CD4-positive, alpha-beta T cell treated with Interleukin-17A for 1 hour (primary cell): Measurements from ENCODE around the gene SLC10A7.

Experiments
- DNase-seq: peaks from one replicate; pipeline ENCODE4 v3.0.0-alpha.2; 2020

Gene SLC10A7, protein sequence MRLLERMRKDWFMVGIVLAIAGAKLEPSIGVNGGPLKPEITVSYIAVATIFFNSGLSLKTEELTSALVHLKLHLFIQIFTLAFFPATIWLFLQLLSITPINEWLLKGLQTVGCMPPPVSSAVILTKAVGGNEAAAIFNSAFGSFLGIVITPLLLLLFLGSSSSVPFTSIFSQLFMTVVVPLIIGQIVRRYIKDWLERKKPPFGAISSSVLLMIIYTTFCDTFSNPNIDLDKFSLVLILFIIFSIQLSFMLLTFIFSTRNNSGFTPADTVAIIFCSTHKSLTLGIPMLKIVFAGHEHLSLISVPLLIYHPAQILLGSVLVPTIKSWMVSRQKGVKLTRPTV

DNA sequence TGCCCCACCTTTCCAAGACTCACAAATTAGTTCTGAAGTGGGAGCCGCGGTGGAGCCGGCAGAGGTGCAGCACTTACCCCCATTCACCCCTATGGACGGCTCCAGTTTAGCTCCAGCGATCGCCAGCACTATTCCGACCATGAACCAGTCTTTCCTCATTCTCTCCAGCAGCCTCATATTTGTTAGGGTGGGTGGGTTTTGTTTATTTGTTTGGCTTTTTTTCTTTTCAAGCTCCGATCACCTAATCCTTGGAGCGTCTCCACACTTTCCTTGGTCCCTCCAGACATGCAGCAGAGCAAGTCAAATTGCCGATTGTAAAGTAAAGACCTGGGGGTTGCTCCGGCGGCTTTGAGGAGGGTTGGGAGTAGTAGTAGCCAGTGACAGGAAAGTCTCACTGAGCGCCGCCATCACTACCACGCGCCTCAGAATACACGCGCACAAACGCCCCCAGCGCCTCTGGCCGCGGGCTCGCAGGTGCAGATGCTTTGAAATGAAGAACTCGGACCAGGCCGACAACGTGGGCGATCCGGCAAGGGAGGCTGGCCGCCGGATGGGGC, at the start of gene SLC10A7:
TSS of gene SLC10A7 (minus strand) at position 400 of the 557 bp plus-strand sequence. CDS start at position 177, 223 bp downstream.
- DNase-seq: peak; percentile 74

DNA sequence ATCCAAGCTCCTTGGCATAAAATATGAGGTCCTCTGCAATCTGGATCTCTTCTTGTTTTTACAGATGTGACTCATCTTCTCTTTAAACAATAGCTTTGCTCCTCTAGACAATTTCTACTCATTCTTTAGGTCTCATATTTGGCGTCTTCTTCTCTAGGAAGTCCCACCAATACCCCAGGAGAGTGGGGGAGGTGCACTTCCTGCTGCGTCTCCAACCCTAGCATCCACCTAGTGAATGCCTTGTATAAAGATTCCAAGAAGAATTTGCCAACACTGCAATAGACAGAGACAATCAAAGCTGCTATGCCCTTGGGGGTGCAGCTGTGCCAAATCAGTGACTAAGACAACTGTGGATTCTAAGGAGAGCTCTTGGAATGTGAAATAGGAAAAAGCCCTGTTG, 45.7 kb upstream of the SLC10A7 start:
- no peak for DNase-seq

DNA sequence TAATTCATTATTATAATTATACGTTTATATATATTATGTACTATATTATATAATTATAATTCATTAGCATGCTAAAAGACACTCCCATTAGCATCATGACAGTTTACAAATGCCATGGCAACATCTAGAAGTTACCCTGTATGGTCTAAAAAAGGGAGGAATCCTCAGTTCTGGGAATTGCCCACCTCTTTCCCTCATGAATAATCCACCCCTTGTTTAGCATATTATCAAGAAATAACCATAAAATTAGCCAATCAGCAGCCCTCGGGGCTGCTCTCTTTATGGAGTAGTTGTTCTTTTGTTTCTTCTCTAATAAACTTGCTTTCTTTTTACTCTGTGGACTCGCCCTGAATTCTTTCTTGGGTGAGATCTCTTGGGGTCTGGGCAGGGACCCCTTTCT, 42.8 kb upstream of the SLC10A7 start:
- DNase-seq: no peak

DNA sequence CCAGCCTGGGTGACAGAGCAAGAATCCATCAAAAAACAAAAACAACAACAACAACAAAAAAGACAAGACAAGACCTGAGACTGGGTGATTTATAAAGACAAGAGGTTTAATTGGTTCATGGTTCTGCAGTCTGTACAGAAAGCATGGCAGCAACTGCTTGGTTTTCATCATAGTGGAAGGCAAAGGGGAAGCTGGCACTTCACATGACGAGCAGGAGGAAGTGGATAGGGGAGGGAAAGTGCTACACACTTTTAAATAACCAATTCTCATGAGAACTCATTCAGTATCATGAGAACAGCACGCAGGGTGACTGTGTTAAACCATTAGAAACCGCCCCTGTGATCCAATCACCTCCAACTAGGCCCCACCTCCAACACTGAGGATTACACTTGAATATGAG, 28.4 kb upstream of the SLC10A7 start:
- no peak for DNase-seq

DNA sequence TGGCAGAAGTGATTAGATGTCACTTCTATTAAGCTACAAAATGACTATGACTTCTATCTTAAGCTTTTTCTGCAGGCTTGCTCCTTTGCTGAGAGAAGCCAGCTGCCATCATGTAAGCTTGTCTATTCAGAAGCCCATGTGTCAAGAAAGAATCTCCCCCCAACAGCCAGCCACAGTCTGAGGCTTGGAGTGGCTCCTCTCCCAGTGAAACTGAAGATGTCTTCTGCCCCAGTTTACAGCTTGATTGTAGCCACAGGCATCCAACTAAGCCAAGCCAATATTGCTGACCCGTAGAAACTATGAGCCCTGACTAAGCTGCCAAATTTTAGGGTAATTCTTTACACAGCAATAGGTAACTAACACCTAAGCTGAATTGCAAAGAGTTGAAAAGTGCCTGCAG, 26.7 kb upstream of the SLC10A7 start:
- no peak for DNase-seq

DNA sequence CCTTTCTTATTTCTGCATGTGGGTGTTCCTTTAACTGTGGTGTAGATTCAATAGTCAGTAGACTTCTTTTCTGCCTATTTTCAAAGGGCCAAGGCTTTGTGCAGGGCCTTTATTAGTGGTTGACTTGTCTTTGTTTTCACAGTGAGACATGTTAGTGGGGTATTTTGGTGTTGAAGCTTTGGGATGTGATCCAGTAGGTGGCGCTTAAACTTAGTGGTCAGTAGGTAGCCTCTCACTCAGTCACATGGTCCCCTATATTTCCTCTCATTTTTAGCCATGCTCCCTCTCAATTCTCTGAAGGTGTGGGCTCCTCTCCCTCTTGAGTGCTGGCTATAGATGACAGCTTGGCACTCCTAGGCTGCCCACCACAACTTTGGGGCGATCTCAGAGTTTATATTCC, 23.4 kb upstream of the SLC10A7 start:
- no peak for DNase-seq

DNA sequence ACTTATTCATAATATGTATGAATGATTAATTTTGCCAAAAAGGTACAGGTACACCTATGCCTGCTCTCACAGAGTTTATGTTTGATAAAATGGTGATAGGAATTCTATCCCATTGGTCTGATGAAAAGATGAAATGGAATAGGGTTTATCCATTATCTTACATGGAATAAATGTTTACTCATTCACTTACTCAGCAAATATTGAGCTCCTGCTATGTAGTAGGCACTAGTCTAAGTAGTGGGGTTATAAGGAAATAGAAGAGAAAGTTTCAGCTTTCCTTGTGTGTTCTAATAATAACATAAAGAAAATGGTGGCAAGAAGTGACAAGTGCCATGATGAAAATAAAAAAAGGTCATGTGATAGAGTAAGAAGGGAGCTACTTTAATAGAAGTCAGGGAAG, 12.4 kb upstream of the SLC10A7 start:
- no peak for DNase-seq

DNA sequence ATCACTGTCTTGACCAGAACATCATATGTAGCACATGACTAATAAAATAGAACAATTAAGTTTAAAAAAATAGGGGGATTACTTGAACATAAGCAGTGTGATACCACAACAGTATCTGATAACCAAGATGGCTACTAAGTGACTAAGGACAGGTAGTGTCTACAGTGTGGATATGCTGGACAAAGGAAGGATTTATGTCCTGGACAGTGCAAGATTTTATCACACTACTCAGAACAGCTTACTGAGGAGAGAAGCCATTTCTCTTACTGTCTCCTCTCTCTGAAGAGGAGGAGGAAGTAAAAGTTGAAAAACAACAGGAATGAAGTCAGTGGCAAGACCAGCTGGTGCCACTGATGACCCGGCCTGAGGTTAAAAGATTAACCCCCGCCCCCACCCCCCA, 4.0 kb upstream of the SLC10A7 start:
- DNase-seq: no peak

DNA sequence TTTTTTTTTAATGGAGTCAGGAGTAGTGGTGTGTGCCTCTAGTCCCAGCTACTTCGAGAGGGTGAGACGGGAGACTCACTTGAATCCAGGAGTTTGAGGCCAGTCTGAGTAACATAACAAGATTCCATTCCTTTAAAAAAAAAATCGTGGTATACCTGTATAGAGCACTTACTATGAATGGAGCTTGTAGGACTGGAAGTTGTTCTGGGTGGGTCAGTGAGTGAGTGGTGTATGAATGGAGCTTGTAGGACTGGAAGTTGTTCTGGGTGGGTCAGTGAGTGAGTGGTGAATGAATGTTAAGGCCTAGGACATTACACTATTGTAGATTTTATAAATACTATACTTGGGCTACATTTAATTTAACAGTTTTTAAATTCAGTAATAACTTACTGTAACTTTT, 2.9 kb upstream of the SLC10A7 start:
- no peak for DNase-seq

DNA sequence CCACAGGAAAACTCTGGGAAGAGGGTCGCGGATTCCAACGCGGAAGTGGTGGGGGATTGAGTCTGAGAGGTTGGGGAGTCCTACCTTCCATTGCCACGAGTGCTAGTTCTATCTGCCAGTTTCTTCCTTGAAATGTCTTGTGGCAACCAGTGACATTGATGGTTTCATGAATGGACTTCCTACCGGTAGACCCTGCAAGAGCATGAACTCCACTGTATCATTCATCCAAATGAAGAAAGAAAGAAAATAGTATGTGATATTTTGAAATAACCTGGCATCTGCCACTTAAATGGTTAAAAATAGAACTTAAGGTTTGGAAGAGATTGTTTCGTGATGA, 1.1 kb upstream of the SLC10A7 start:
- peak; percentile 35 for DNase-seq

DNA sequence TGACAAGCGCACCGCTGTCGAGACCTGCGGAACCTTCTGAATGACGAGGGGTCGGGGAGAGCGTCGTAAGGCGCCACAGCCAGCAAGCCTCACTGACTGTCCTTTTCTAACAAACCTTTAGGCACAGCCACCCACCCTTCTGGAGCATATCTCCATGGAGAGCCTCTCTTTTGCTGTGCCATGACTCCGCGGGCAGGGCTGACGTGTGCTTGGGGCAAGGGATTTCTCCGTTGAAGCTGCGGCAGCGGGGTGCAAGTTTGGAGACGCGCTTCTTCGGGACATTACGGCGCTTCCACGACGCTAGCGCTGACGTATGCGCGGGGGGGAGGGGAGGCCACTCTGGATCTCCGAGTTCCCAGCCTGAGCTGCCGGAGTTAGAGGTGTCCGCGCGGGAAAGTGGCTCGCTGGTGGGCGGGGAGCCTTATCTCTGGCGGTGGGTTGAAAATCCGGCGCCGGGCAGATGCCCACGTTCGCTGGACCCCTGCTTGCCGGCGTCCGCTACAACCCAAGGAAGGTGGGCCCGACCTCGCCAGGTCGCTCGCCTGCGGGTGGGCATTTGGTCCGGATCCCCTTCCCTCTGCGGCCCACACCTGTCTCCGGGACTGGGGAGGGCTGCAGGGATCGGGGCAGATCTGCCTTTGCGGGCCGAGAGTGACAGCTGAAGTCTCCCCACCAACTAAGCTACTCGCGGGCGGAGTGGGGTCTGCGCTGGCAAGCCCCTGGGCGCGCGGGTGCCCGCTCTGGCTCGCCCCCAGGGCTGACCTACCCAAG, 543 bp upstream of the SLC10A7 start:
- DNase-seq: peak; percentile 87

DNA sequence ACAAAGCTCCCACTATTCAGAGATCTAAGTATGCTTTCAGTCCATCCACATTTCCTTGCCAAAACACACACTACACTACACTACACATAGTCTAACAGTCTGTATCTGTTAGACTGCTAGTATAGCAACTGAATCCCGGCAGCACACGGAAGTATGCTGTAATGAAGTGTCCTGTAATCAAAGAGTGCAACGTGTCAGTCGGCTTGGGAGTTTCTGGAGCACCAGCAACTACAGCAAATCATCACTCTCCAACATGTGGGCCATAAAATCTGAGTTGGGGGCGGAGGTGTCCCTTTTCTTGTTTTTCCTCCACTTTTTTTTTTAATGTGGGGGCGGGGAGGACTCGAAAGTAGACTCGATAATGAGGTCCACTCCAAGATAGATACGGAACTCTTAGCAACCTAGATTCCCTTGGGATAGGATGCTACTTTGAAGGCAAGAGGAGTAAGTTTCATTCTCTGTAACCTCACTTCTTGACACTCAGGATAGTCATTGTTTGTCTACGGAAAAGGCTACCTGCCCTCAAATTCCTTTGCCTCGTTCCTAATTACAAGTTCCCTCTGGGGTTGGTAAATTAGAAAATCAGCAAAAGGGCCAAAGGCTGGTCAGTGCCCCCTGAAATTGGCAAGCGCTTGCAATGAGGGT, 722 bp downstream of the SLC10A7 start:
- peak; percentile 55 for DNase-seq

DNA sequence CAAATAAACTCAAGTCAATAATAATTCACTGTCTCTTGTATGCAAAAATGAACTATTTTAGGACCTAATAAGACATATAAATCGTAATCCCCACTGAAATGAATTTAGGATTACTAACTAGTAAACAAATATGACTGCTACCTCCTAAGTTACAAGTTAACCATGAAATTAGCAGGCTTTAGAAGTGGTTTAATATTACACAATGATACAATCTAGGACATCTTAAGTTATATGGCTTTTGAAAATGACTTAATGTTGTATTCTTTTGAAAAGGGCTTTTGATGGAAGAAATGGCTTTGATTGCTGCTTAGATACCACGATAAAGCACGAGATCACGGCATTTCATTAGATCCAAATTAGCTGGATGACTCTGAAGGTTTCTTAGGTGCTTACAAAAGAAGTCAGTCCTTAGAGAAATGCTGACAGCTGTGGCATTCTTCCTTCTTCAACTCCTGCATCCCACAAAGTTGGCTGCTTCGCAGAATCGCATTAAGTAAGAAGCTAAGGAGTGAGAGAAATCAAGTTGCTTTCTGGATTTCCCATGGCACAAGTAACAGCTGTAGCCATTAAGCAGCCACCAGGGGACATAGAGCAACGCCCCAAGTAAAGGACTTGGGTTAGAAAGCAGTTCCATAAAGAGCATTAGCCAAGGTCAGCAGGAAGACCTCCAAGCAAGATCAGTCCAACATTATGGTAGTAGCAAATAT, 6.9 kb downstream of the SLC10A7 start:
- no peak for DNase-seq

DNA sequence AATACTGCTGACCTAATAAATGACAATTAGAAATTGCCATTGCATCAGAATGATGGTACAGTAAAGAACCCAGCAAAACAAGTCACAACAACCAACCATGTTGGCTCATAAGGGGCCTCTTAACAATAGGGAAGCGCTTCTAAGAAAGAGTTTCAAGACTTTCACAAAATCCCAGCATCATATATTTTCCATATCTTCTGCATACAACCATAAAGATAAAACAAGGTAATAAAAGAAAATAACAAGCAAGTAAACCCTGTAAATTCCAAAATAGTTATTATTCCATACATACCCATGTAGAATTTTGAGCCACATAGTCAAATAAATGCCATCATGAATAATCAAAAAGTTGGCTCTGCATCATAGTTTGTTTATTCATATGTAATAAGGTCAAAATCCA, 8.2 kb downstream of the SLC10A7 start:
- no peak for DNase-seq

DNA sequence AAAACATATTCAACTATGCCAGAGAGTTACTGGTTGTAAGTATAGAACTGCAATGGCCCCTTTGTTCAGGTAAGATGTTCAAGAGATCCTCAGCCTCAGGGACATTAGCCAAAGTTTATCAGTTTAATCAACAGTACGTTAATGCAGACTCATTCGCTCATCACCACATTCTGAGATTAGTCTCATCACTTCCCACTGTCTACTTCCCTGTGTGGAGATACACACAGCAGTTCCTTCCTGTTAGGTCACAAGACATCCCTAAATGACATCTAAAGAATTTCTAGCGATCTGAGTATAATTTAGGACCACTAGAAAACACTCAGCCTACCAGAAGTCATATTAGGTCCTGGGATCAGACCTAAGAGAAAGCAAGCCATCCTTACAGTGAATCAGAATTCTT, 10.4 kb downstream of the SLC10A7 start:
- DNase-seq: no peak

DNA sequence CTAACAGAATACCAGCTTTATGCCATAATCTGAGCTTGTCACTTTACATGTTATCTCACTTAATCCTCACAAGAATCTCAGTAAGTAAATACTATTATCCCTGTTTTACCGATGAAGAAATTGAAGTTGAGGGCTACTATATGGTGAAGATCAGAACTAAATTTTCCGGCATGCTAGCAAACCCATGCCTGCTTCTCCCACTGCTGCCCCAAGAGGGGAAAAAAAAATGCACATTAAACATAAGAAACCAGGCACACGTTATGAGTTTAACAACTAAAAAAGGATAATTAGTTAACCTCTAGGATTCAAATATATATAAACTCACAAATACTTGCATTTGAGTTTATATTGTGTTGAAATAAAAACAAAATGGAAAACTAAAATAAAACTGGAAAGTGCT, 10.8 kb downstream of the SLC10A7 start:
- no peak for DNase-seq

DNA sequence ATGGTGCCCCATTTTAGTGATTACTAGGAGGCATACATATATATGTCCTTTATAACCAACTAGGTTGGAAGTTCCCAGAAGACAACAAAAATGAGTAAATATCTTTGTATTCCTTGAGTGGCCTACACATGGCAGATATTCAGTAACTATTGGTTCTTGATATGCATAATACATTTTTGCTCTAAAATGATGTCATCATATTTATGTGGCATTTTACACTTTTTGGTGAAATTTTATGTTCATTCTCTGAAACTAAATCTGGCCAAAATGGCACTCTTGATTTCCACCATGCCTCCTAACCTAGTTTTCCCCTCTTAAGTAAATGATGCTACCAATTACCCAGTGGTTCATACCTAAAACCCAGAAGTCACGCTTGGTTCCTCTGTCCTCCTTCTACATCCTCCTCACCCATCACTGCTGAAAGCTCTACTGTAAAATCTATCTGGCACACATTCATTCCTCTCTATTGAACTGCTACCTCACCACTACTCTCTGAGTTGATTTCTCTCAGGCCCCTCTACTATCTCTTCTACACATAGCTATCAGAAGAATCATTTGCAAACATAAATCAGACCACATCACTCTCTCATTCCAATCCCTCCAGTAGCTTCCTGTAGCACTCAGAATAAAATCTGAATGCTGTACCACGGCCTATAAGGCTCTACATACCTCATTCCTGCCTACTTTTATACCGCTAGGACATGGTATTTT, 13.4 kb downstream of the SLC10A7 start:
- DNase-seq: no peak

DNA sequence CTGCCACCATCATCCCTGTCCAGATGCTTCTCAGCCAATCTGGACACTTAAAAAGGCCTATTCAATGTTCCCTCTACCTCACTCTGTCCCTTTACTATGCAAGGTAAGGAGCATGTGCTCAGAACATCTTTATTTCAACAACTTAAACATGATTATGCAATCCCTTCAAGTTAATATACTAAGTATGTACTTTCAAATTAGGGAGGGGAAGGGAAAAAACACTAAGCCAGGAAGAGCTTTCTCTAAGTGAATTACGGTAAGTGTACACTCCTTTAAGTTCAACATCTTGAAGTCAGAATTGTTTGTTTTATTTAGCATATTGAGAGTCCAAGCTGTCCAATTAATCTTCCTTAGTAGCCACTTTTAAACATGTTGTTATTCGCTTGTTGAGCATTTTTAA, 14.1 kb downstream of the SLC10A7 start:
- DNase-seq: no peak

DNA sequence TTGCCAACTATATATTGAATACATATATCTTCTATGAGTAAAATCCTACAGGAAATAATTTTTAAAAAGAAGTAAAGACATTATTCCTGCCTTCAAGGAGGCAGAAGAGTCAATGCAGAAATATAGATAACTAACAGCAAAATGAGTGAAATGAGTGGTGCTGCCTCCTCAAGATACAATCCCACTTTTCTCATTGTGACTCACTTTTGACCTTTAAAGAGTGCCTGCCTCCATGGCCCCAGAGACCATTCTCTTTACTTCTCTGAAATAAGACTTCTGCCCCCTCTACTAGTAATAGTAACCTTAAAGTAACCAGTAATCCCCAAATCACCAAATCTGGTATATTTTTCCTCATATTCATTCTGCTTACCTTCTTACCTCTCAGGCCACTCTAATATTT, 15.5 kb downstream of the SLC10A7 start:
- no peak for DNase-seq

DNA sequence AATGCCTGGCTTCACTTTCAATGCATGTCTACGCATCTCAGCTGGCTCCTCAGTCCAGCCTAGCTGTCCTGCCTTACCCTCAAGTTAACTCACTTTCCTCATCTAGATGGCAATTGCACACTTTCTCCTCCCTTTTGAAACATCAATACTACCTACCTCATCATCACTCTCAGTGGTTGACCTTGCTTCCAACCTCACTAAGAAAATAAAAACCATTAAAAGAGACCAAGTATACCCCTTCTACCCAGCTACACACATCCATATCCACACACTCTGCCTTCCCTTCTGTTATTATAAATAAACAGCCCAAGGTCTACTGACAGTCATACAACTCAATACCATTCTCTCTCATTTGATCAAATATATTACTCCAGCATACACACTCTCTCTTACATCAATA, 21.5 kb downstream of the SLC10A7 start:
- DNase-seq: no peak

DNA sequence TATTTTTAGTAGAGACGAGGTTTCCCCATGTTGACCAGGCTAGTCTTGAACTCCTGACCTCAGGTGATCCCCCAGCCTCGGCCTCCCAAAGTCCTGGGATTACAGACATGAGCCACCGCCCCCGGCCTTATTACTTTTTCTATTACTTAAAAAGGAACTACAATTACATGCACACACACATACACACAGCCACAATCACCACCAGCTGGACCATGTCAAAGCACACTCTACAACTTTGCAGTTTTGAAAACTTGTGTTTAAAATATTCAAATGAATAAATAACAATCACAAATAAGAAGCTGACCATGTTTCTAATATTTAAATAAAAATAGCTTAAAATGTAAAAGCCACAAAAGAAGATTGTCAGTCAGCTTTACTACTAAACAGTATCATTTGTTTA, 23.4 kb downstream of the SLC10A7 start:
- no peak for DNase-seq

DNA sequence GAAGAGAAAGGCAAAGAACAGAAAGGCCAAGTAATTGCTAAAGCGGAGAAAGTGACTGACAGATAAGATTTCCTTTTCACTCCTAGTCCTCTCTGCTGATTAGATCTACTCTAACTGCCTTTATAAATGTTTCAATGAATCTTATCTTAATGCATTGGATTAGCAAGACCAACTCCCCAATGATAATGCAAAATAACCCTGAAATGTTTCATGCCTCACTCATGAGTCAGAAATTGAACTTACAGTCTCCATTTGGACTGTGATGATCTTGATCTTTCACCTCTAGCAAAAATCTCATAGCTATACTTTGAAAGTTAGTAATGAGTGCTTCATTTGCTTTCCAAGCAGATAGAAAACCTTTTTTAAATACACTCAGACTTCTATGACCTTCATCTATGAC, 26.5 kb downstream of the SLC10A7 start:
- DNase-seq: no peak

DNA sequence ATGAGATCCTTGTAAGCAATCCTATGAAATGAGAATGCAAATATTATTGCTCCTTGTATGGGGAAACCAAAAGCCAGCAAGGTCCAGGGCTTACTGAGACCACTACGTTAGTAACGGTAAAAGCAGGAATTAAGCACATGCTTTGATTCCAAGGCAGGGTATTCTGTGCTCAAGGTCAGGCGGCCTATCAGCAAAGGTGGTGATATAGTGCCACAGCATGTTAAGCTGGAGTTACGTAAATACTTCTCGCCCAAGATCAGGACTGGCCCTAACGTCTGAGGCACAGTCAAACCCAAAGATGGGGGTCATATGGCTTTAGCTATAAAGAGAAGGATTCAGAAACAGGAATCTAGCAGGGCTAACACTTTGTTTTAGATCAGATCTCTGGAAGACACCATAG, 27.6 kb downstream of the SLC10A7 start:
- DNase-seq: no peak
